Liver (tissue), 3 donors: Measurements from ENCODE around the gene SYNGR4.

ENCODE experiments used
- CTCF ChIP-seq: fragments of 150-350 bp; IDR thresholded peaks from 2 replicates; pipeline ENCODE4 v1.5.1; 2017; ENCODE audit warnings: improper control_type of control experiment, low read depth, low read length; ENCODE audit not compliant: missing input control
- EGR1 ChIP-seq, 2 donors: IDR thresholded peaks; 2 replicates each; pipeline ENCODE4 v1.6.1; 2016 to 2018; ENCODE audit warnings: antibody characterized with exemption in 2 of 2, low read depth in 2 of 2
- GABPA ChIP-seq, 2 donors: IDR thresholded peaks in 1 of 2; conservative IDR thresholded peaks in 1 of 2; 2 replicates each; pipeline ENCODE4 v1.6.1; 2016; ENCODE audit warnings: antibody characterized with exemption in 2 of 2, mild to moderate bottlenecking in 1 of 2, moderate library complexity in 1 of 2
- MAX ChIP-seq: IDR thresholded peaks from 2 replicates; pipeline ENCODE4 v1.6.1; 2016; ENCODE audit warnings: antibody characterized with exemption
- NR2F2 ChIP-seq: IDR thresholded peaks from 2 replicates; pipeline ENCODE4 v1.6.1; 2016; ENCODE audit warnings: antibody characterized with exemption
- RAD21 ChIP-seq, 2 donors: IDR thresholded peaks; 2 replicates each; pipeline ENCODE4 v1.6.1; 2016; ENCODE audit warnings: antibody characterized with exemption in 2 of 2, mild to moderate bottlenecking in 2 of 2
- REST ChIP-seq: IDR thresholded peaks from 2 replicates; pipeline ENCODE4 v1.6.1; 2016; ENCODE audit warnings: antibody characterized with exemption, mild to moderate bottlenecking
- RXRA ChIP-seq, 2 donors: IDR thresholded peaks; 2 replicates each; pipeline ENCODE4 v1.6.1; 2017 to 2018; ENCODE audit warnings: antibody characterized with exemption in 2 of 2, mild to moderate bottlenecking in 1 of 2
- SP1 ChIP-seq: IDR thresholded peaks from 2 replicates; pipeline ENCODE4 v1.6.1; 2018; ENCODE audit warnings: antibody characterized with exemption, mild to moderate bottlenecking
- TAF1 ChIP-seq: conservative IDR thresholded peaks from 2 replicates; pipeline ENCODE4 v1.6.1; 2016; ENCODE audit warnings: antibody characterized with exemption, mild to moderate bottlenecking
- TF ChIP-seq, protein P1 (sequence below): IDR thresholded peaks from 2 replicates; pipeline ENCODE4 v1.6.1; 2016; ENCODE audit warnings: antibody characterized with exemption
- donor health status: healthy.
- donor health status: healthy.

DNA sequence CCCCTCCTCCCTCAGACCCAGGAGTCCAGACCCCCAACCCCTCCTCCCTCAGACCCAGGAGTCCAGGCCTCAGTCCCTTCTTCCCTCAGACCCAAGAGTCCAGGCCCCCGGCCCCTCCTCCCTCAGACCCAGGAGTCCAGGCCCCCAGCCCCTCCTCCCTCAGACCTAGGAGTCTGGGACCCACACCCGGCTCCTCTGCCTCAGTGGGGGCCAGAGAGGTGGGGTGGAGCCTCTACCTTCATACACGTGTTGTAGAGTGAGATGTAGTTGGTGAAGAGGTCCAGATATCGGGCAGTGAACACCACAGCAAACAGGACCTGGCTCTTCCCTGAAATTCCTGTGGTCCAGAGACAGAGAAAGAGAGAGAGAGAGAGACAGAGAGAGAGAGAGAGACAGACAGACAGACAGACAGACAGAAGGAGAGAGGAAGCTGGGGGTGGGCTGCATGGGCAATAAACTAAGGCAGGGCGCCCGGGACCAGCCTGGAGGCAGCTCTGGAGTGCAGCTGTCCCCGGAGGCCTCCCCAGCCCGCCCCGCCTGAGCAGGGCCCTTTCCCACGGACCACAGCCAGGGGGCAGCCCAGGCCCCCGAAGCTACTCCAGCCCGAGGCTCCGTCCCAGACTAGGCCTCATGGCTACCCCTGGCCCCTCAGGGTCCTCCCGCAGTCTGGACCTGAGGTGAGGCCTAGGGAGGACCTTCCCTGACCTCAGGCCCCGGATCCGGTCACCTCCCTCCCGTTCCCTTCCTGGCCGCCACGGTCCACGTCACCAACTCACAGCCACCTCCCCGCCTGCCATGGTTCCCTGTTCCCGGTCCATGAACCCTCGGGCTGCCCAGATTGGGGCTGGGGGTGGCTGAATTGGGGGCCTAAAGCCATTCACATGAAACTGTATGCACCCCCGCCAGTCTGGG, 26.3 kb downstream of the SYNGR4 start:
- TF ChIP-seq NR2F2 (no peak), REST (no peak), CTCF (peak; percentile 48), RXRA (IDR thresholded peaks at IDR 0.05) (peak in 1 of 2 donors; percentile 49), GABPA (IDR thresholded peaks at IDR 0.05 in 1 of 2, conservative IDR thresholded peaks at IDR 0.05 in 1 of 2) (no peak), MAX (no peak), SP1 (no peak), TAF1 (no peak), EGR1 (IDR thresholded peaks at IDR 0.05; ENCODE audit: low read depth in 2 of 2) (no peak), RAD21 (IDR thresholded peaks at IDR 0.05) (peak in 1 of 2 donors; percentile 42)
- TF ChIP-seq, protein P1, sequence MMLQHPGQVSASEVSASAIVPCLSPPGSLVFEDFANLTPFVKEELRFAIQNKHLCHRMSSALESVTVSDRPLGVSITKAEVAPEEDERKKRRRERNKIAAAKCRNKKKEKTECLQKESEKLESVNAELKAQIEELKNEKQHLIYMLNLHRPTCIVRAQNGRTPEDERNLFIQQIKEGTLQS: no peak
